ENCODE results near the gene SETBP1. TPM values are rescaled to one million over a fixed set of nuclear protein-coding genes. Genes with fewer than 3 reads are reported as not detected.

The SETBP1 gene
- total RNA-seq, 1 experiment from 2014 or later: 4.0 TPM

DNA sequence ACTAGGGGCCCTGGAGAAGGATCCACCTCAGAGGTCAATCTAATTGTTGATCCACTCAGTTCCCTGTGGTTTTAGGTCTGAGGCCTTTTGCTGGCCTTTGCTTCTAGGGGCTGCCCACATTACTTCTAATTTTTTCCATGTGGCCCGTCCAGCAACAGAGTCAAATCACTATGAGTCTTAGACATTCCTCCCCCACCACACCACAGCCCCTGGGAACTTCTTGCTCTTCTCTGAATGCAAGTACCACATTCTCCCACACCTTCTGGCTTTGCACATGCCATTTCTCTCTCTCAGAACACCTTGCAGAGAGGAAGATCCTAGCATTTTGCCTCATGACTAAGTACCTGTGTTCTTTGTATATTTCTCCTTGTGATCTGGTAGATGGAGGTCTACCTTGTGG, 286.9 kb downstream of the SETBP1 start:
- CTCF ChIA-PET: no interaction called here
- Mint-ChIP-seq H3K4me1 (ENCODE audit: low read depth, unreplicated experiment) (no peaks in the 10 kb centered on the region), H3K27ac (ENCODE audit: unreplicated experiment) (no peak overlapping the region), H3K9me3 (ENCODE audit: unreplicated experiment) (no peaks in the 10 kb centered on the region), H3K27me3 (ENCODE audit: insufficient read depth, unreplicated experiment) (no peaks in the 10 kb centered on the region), H3K4me3 (ENCODE audit: unreplicated experiment) (no peak overlapping the region), H3K36me3 (ENCODE audit: insufficient read depth, unreplicated experiment) (no peaks in the 10 kb centered on the region)
- H3K4me1 ChIP-seq: no peaks in the 10 kb centered on the region
- no peaks in the 10 kb centered on the region for H3K27me3 ChIP-seq (replicated peaks; ENCODE audit: control insufficient read depth, insufficient read depth, low read length)
- H3K36me3 ChIP-seq (ENCODE audit: control insufficient read depth, insufficient read depth, low read length): no peaks in the 10 kb centered on the region
- no peak for TF ChIP-seq CTCF (IDR thresholded peaks at IDR 0.05; ENCODE audit: insufficient read depth in 1 of 2, low read depth in 1 of 2, low read length in 1 of 2, severe bottlenecking in 1 of 2, unreplicated experiment in 1 of 2)
- no TSS peak for BruUV-seq (replicated peaks)
- no peak for DNase-seq
- intact Hi-C loops (cut with micrococcal nuclease; ENCODE audit: unreplicated experiment): no loop called here
- H3K9me3 ChIP-seq: no peaks in the 10 kb centered on the region
- H3K4me3 ChIP-seq (ENCODE audit: low read depth, low read length): no peak overlapping the region
- POLR2A ChIA-PET: no interaction called here

GRCh38 chr18:44968336-44968735, 287.6 kb downstream of the SETBP1 start:
- no peak for DNase-seq
- POLR2A ChIA-PET: no interaction called here
- Histone ChIP-seq H3K4me3 (ENCODE audit: low read depth, low read length) (no peak overlapping the region), H3K9me3 (no peaks in the 10 kb centered on the region), H3K36me3 (ENCODE audit: control insufficient read depth, insufficient read depth, low read length) (no peaks in the 10 kb centered on the region), H3K4me1 (no peaks in the 10 kb centered on the region), H3K27me3 (replicated peaks; ENCODE audit: control insufficient read depth, insufficient read depth, low read length) (no peaks in the 10 kb centered on the region)
- no peak for TF ChIP-seq CTCF (IDR thresholded peaks at IDR 0.05; ENCODE audit: insufficient read depth in 1 of 2, low read depth in 1 of 2, low read length in 1 of 2, severe bottlenecking in 1 of 2, unreplicated experiment in 1 of 2)
- Mint-ChIP-seq H3K27me3 (ENCODE audit: insufficient read depth, unreplicated experiment) (no peaks in the 10 kb centered on the region), H3K36me3 (ENCODE audit: insufficient read depth, unreplicated experiment) (no peaks in the 10 kb centered on the region), H3K9me3 (ENCODE audit: unreplicated experiment) (no peaks in the 10 kb centered on the region), H3K27ac (ENCODE audit: unreplicated experiment) (no peak overlapping the region), H3K4me1 (ENCODE audit: low read depth, unreplicated experiment) (no peaks in the 10 kb centered on the region), H3K4me3 (ENCODE audit: unreplicated experiment) (no peak overlapping the region)
- intact Hi-C loops (cut with micrococcal nuclease; ENCODE audit: unreplicated experiment): no loop called here
- CTCF ChIA-PET: no interaction called here
- BruUV-seq (replicated peaks): no TSS peak

GRCh38 chr18:44969214-44969795, 288.6 kb downstream of the SETBP1 start:
- Mint-ChIP-seq H3K9me3 (ENCODE audit: unreplicated experiment) (no peaks in the 10 kb centered on the region), H3K36me3 (ENCODE audit: insufficient read depth, unreplicated experiment) (no peaks in the 10 kb centered on the region), H3K27me3 (ENCODE audit: insufficient read depth, unreplicated experiment) (no peaks in the 10 kb centered on the region), H3K4me1 (ENCODE audit: low read depth, unreplicated experiment) (no peaks in the 10 kb centered on the region), H3K4me3 (ENCODE audit: unreplicated experiment) (no peak overlapping the region), H3K27ac (ENCODE audit: unreplicated experiment) (no peak overlapping the region)
- Histone ChIP-seq H3K4me1 (no peaks in the 10 kb centered on the region), H3K36me3 (ENCODE audit: control insufficient read depth, insufficient read depth, low read length) (no peaks in the 10 kb centered on the region), H3K27me3 (replicated peaks; ENCODE audit: control insufficient read depth, insufficient read depth, low read length) (no peaks in the 10 kb centered on the region), H3K4me3 (ENCODE audit: low read depth, low read length) (no peak overlapping the region), H3K9me3 (no peaks in the 10 kb centered on the region)
- no peak for DNase-seq
- POLR2A ChIA-PET: no interaction called here
- BruUV-seq (replicated peaks): no TSS peak
- TF ChIP-seq CTCF (IDR thresholded peaks at IDR 0.05; ENCODE audit: insufficient read depth in 1 of 2, low read depth in 1 of 2, low read length in 1 of 2, severe bottlenecking in 1 of 2, unreplicated experiment in 1 of 2): no peak
- intact Hi-C loops (cut with micrococcal nuclease; ENCODE audit: unreplicated experiment): no loop called here
- CTCF ChIA-PET: no interaction called here
